ENCODE data around the gene SIT1. TPM values are rescaled to one million over a fixed set of nuclear protein-coding genes. Genes with fewer than 3 reads are reported as not detected.
"Not testable (repeated sequence)": the region's sequence is repeated elsewhere in the genome, so short reads cannot be mapped to it uniquely, and the experiment has no call there.

The SIT1 gene
- total RNA-seq, 2 donors from 2014 or later = 0.18 to 0.68 TPM

- TF ChIP-seq CTCF (IDR thresholded peaks at IDR 0.05) = no peak
- no peak for TF ChIP-seq POLR2A (IDR thresholded peaks at IDR 0.05)
- 91% methylated on average over 1 of the region's 1 CpG for WGBS
- Histone ChIP-seq H3K4me1 (replicated peaks) (no peaks in the 10 kb centered on the region), H3K9me3 (no peaks in the 10 kb centered on the region), H3K36me3 (no peaks in the 10 kb centered on the region), H3K27ac (no peak overlapping the region), H3K27me3 (replicated peaks; ENCODE audit: insufficient read depth) (no peaks in the 10 kb centered on the region), H3K4me3 (no peak overlapping the region)
- DNase-seq (ENCODE audit: low spot score) = no peak
- intact Hi-C loops (cut with DNase I) = loop anchor here (10.0 kb wide), 1 partner anchor 155 kb away; no protein-coding TSS in a partner anchor
Observed at GRCh38 chr9:35639631-35640030, 11.1 kb downstream of the SIT1 start.

GRCh38 chr9:35639225-35639624, 11.5 kb downstream of the SIT1 start:
- H3K4me1 ChIP-seq (replicated peaks); intact Hi-C loops (cut with DNase I); DNase-seq (ENCODE audit: low spot score); H3K4me3 ChIP-seq; H3K9me3 ChIP-seq; H3K27me3 ChIP-seq (replicated peaks; ENCODE audit: insufficient read depth); H3K27ac ChIP-seq; H3K36me3 ChIP-seq: not testable (repeated sequence)
- 42% methylated on average over 1 of the region's 1 CpG for WGBS

- H3K27me3 ChIP-seq (replicated peaks; ENCODE audit: insufficient read depth); DNase-seq (ENCODE audit: low spot score); H3K4me3 ChIP-seq; H3K4me1 ChIP-seq (replicated peaks); H3K27ac ChIP-seq; H3K36me3 ChIP-seq; H3K9me3 ChIP-seq; intact Hi-C loops (cut with DNase I): not testable (repeated sequence)
- WGBS = 85% methylated on average over 7 of the region's 8 CpGs
Observed at GRCh38 chr9:35638751-35639150, 12.0 kb downstream of the SIT1 start.

- H3K36me3 ChIP-seq; H3K27ac ChIP-seq; DNase-seq (ENCODE audit: low spot score); intact Hi-C loops (cut with DNase I); H3K4me3 ChIP-seq; H3K4me1 ChIP-seq (replicated peaks); H3K9me3 ChIP-seq; H3K27me3 ChIP-seq (replicated peaks; ENCODE audit: insufficient read depth): not testable (repeated sequence)
- WGBS = 92% methylated on average over 9 of the region's 9 CpGs
Observed at GRCh38 chr9:35637427-35637955, 13.2 kb downstream of the SIT1 start.

- DNase-seq (ENCODE audit: low spot score); H3K4me1 ChIP-seq (replicated peaks); H3K9me3 ChIP-seq; intact Hi-C loops (cut with DNase I); H3K36me3 ChIP-seq; H3K27ac ChIP-seq; H3K4me3 ChIP-seq; H3K27me3 ChIP-seq (replicated peaks; ENCODE audit: insufficient read depth): not testable (repeated sequence)
- WGBS = 79% methylated on average over 6 of the region's 6 CpGs
Observed at GRCh38 chr9:35636877-35637246, 13.9 kb downstream of the SIT1 start.

GRCh38 chr9:35636135-35636876, 14.4 kb downstream of the SIT1 start:
- no peak for DNase-seq (ENCODE audit: low spot score)
- intact Hi-C loops (cut with DNase I) = no loop called here
- H3K27ac ChIP-seq = no peak overlapping the region
- H3K36me3 ChIP-seq = no peaks in the 10 kb centered on the region
- no peaks in the 10 kb centered on the region for H3K27me3 ChIP-seq (replicated peaks; ENCODE audit: insufficient read depth)
- 75% methylated on average over 9 of the region's 9 CpGs for WGBS
- H3K9me3 ChIP-seq = no peaks in the 10 kb centered on the region
- no peak for TF ChIP-seq POLR2AphosphoS5 (IDR thresholded peaks at IDR 0.05)
- no peak for TF ChIP-seq POLR2A (IDR thresholded peaks at IDR 0.05)
- TF ChIP-seq CTCF (IDR thresholded peaks at IDR 0.05) = no peak
- H3K4me3 ChIP-seq = no peak overlapping the region
- no peaks in the 10 kb centered on the region for H3K4me1 ChIP-seq (replicated peaks)

GRCh38 chr9:35635730-35636129, 15.0 kb downstream of the SIT1 start:
- H3K36me3 ChIP-seq = no peaks in the 10 kb centered on the region
- H3K27me3 ChIP-seq (replicated peaks; ENCODE audit: insufficient read depth) = no peaks in the 10 kb centered on the region
- TF ChIP-seq POLR2AphosphoS5 (IDR thresholded peaks at IDR 0.05) (no peak), CTCF (IDR thresholded peaks at IDR 0.05) (no peak), POLR2A (IDR thresholded peaks at IDR 0.05) (no peak)
- intact Hi-C loops (cut with DNase I) = no loop called here
- no peaks in the 10 kb centered on the region for H3K9me3 ChIP-seq
- no peak overlapping the region for H3K4me3 ChIP-seq
- no peaks in the 10 kb centered on the region for H3K4me1 ChIP-seq (replicated peaks)
- no peak overlapping the region for H3K27ac ChIP-seq
- DNase-seq (ENCODE audit: low spot score) = no peak

All from prostate gland (tissue), 2 donors.